Stimulated activated CD4-positive, alpha-beta T cell treated with anti-CD3 and anti-CD28 coated beads, Interleukin-1b, Interleukin-23, amount 100 ng/mL, for 48 hours (primary cell): ENCODE results near the gene PDZD7.
A peak's percentile ranks its signal among the peaks of the same experiment; 100 is the strongest.

ENCODE experiments used
- DNase-seq: peaks from one replicate; pipeline ENCODE4 v3.0.0-alpha.2; 2020

The PDZD7 gene

GRCh38 chr10:101016814-101017213 lies 14.1 kb downstream of the PDZD7 start:
- DNase-seq = no peak

- DNase-seq = no peak
Observed at GRCh38 chr10:101015582-101015973, 15.4 kb downstream of the PDZD7 start.

GRCh38 chr10:101014966-101015581 lies 15.9 kb downstream of the PDZD7 start:
- DNase-seq = no peak

- peak; percentile 72 for DNase-seq
Observed at GRCh38 chr10:101014230-101014884, 16.6 kb downstream of the PDZD7 start.

- DNase-seq = no peak
Observed at GRCh38 chr10:101013365-101013825, 17.5 kb downstream of the PDZD7 start.

GRCh38 chr10:101012525-101013364 lies 18.2 kb downstream of the PDZD7 start:
- DNase-seq = peak; percentile 82

- no peak for DNase-seq
Observed at GRCh38 chr10:101011517-101012423, 19.2 kb downstream of the PDZD7 start.

GRCh38 chr10:101010329-101010728 lies 20.6 kb downstream of the PDZD7 start:
- no peak for DNase-seq

GRCh38 chr10:101008823-101009423 lies 22.0 kb downstream of the PDZD7 start:
- no peak for DNase-seq

- DNase-seq = no peak
Observed at GRCh38 chr10:101007915-101008822, 22.8 kb downstream of the PDZD7 start.

- DNase-seq = no peak
Observed at GRCh38 chr10:101007099-101007711, 23.7 kb downstream of the PDZD7 start.

GRCh38 chr10:101006593-101007098 lies 24.3 kb downstream of the PDZD7 start:
- no peak for DNase-seq

- DNase-seq = no peak
Observed at GRCh38 chr10:101005869-101006567, 24.9 kb downstream of the PDZD7 start.

GRCh38 chr10:101005361-101005760 lies 25.6 kb downstream of the PDZD7 start:
- no peak for DNase-seq

GRCh38 chr10:101003639-101004206 lies 27.2 kb downstream of the PDZD7 start:
- no peak for DNase-seq

GRCh38 chr10:101002456-101002855 lies 28.5 kb downstream of the PDZD7 start:
- DNase-seq = no peak

- no peak for DNase-seq
Observed at GRCh38 chr10:101001659-101002035, 29.3 kb downstream of the PDZD7 start.

GRCh38 chr10:101000915-101001658 lies 29.8 kb downstream of the PDZD7 start:
- no peak for DNase-seq
